ENCODE results near the gene RYR3.

RYR3 gene

GRCh38 chr15:33326908-33327307, 16.1 kb downstream of the RYR3 start:
- no peak for TF ChIP-seq SNAI2 (CRISPR knock-in tag; IDR thresholded peaks at IDR 0.05)
- no peak for TF ChIP-seq PPARA (CRISPR knock-in tag; IDR thresholded peaks at IDR 0.05; ENCODE audit: borderline replicate concordance)
- TF ChIP-seq ARNTL (CRISPR knock-in tag; IDR thresholded peaks at IDR 0.05; ENCODE audit: borderline replicate concordance, low read depth): no peak
- no peak for TF ChIP-seq POU6F1 (CRISPR knock-in tag; IDR thresholded peaks at IDR 0.05; ENCODE audit: borderline replicate concordance, low read depth)
- no peak for TF ChIP-seq PATZ1 (CRISPR knock-in tag; IDR thresholded peaks at IDR 0.05; ENCODE audit: borderline replicate concordance)
- TF ChIP-seq TSHZ2 (CRISPR knock-in tag; IDR thresholded peaks at IDR 0.05): no peak
- TF ChIP-seq OSR1 (CRISPR knock-in tag; IDR thresholded peaks at IDR 0.05): no peak
- TF ChIP-seq CREB5 (CRISPR knock-in tag; IDR thresholded peaks at IDR 0.05; ENCODE audit: low read depth): no peak
- TF ChIP-seq ZNF70 (CRISPR knock-in tag; IDR thresholded peaks at IDR 0.05): no peak
- no peak for TF ChIP-seq ZFP3 (CRISPR knock-in tag; IDR thresholded peaks at IDR 0.05)
- no peak for ATAC-seq

GRCh38 chr15:33328106-33328505, 17.3 kb downstream of the RYR3 start:
- TF ChIP-seq ZFP30 (CRISPR knock-in tag; IDR thresholded peaks at IDR 0.05): no peak
- TF ChIP-seq ISL1 (CRISPR knock-in tag; IDR thresholded peaks at IDR 0.05): no peak
- no peak for TF ChIP-seq CSDC2 (CRISPR knock-in tag; IDR thresholded peaks at IDR 0.05)
- no peak for TF ChIP-seq GLIS3 (CRISPR knock-in tag; IDR thresholded peaks at IDR 0.05)
- TF ChIP-seq OSR1 (CRISPR knock-in tag; IDR thresholded peaks at IDR 0.05): no peak
- TF ChIP-seq TSHZ2 (CRISPR knock-in tag; IDR thresholded peaks at IDR 0.05): no peak
- TF ChIP-seq ESRRG (CRISPR knock-in tag; IDR thresholded peaks at IDR 0.05): no peak
- no peak for TF ChIP-seq TCF4 (CRISPR knock-in tag; IDR thresholded peaks at IDR 0.05; ENCODE audit: borderline replicate concordance)
- TF ChIP-seq ARNTL (CRISPR knock-in tag; IDR thresholded peaks at IDR 0.05; ENCODE audit: borderline replicate concordance, low read depth): no peak
- TF ChIP-seq POU6F1 (CRISPR knock-in tag; IDR thresholded peaks at IDR 0.05; ENCODE audit: borderline replicate concordance, low read depth): no peak
- ATAC-seq: no peak

GRCh38 chr15:33329457-33329856, 18.7 kb downstream of the RYR3 start:
- ATAC-seq: no peak
- no peak for TF ChIP-seq ZC3H10 (CRISPR knock-in tag; IDR thresholded peaks at IDR 0.05)
- TF ChIP-seq RARB (CRISPR knock-in tag; IDR thresholded peaks at IDR 0.05): no peak
- TF ChIP-seq PATZ1 (CRISPR knock-in tag; IDR thresholded peaks at IDR 0.05; ENCODE audit: borderline replicate concordance): no peak
- TF ChIP-seq CREB5 (CRISPR knock-in tag; IDR thresholded peaks at IDR 0.05; ENCODE audit: low read depth): no peak
- TF ChIP-seq ZFP30 (CRISPR knock-in tag; IDR thresholded peaks at IDR 0.05): no peak
- no peak for TF ChIP-seq ARNTL (CRISPR knock-in tag; IDR thresholded peaks at IDR 0.05; ENCODE audit: borderline replicate concordance, low read depth)
- no peak for TF ChIP-seq ZNF8 (CRISPR knock-in tag; IDR thresholded peaks at IDR 0.05)
